ENCODE measurements around the gene SALL4. TPM values are rescaled to one million over a fixed set of nuclear protein-coding genes. Genes with fewer than 3 reads are reported as not detected.
"Not testable (repeated sequence)": the region's sequence is repeated elsewhere in the genome, so short reads cannot be mapped to it uniquely, and the experiment has no call there.

Gene SALL4
- total RNA-seq, 1 donor from 2014 or later = not detected

DNA sequence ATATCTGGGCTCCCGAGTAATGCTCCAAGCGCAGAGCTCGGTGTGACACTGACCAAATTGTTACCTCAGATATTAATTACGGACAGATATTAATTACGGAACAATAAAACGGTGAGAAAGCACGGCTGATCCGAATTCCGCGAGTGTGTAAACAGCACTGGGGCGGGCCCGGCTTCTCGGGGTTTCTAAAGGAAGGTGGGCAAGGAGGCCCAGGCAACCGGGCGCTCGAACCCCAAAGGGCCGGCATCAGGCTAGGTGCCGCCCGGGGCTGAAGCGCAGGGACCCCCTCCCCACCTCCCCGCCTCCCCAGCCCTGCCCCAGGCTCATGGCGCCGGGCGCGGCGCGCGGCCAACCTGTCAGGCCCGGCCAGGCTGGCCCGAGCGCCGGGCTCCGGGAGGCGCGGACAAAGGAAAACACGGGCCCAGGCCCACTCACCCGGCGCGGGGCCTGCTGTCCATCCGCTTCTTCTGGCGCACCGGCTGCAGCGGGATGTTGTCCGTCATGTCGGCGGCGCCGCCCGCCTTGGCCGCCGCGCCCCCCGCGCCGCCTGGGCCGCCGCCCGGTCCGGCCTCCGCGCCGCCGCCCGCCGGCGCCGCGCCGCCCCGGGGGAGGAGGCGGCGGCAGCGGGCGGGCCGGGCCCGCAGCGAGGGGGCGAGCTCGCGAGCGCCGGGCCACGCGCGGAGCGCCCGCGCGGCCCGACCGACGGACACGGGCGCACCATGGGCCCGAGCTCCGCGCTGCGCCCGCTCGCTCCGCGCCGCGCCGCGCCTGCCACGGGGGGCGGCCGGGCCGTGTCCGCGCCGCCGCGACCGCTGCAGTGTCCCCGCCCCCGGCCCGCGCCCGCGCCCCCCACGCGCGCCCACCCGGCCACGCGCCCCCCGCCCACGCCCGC is 34.2 kb downstream of the SALL4 start, which contains the start of gene ATP9A:
TSS of gene ATP9A (minus strand) at position 524 of the 892 bp plus-strand sequence. CDS start at position 503, 21 bp downstream.
- Histone ChIP-seq H3K4me3 (peak within 1 kb of the TSS; percentile 67 to 73), H3K4me1 (peaks cover 13% of the 10 kb centered on the region), H3K27me3 (no peaks in the 10 kb centered on the region), H3K36me3 (no peaks in the 10 kb centered on the region), H3K9me3 (no peaks in the 10 kb centered on the region), H3K27ac (peak within 1 kb of the TSS; percentile 66)
- TF ChIP-seq, protein P1, sequence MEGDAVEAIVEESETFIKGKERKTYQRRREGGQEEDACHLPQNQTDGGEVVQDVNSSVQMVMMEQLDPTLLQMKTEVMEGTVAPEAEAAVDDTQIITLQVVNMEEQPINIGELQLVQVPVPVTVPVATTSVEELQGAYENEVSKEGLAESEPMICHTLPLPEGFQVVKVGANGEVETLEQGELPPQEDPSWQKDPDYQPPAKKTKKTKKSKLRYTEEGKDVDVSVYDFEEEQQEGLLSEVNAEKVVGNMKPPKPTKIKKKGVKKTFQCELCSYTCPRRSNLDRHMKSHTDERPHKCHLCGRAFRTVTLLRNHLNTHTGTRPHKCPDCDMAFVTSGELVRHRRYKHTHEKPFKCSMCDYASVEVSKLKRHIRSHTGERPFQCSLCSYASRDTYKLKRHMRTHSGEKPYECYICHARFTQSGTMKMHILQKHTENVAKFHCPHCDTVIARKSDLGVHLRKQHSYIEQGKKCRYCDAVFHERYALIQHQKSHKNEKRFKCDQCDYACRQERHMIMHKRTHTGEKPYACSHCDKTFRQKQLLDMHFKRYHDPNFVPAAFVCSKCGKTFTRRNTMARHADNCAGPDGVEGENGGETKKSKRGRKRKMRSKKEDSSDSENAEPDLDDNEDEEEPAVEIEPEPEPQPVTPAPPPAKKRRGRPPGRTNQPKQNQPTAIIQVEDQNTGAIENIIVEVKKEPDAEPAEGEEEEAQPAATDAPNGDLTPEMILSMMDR (IDR thresholded peaks at IDR 0.05) = no peak
- no peak for TF ChIP-seq POLR2AphosphoS5 (IDR thresholded peaks at IDR 0.05; ENCODE audit: insufficient read depth in 1 of 2, low read depth in 1 of 2)
- TF ChIP-seq POLR2A (IDR thresholded peaks at IDR 0.05) = no peak
- no peak for DNase-seq (ENCODE audit: extremely low spot score in 2 of 2)
- intact Hi-C loops (cut with DNase I) = loop anchor here (10.0 kb wide), 1 partner anchor 123 kb away; no protein-coding TSS in a partner anchor

DNA sequence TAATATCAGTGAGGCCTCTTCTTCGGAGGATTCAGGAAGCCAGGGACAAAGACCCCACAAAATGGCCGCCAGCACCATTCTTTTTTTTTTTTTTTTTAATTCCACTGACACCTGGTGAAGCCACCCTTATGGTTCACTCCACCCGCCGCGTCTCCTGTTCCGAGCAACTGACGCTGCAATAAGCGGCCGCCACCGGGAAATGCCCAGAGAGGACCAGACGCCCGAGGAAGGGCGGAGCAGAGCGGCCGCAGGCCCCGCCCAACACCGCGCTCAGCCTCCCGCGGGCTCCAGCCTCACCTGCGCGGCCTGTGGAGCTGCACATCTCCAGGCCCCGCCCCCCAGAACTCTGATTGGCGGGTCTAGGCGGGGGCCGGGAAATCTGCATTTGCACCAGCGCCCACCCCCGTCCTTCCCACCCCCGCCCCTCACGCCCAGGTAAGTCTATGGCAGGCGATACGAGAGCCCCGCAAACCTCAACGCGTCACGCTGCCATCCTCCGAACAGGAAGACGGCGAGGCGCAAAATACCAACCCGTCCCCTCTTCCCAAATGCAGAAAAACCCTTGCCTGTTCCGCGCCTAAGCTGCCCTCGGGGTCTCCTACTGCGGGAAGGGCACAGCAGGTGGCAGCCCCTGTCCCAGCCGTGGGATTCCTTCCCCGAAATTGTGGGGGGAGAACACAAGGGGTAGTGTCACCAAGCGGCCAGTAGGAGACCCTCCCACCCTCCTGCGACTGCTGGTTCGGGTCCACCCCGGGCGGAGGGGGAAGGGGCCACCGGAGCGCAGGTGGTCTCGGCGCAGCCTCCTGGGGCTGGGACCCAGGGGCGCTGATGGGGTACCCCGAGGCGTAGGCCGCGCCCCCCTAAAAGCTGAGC is 35.1 kb downstream of the SALL4 start:
- H3K27me3 ChIP-seq = no peaks in the 10 kb centered on the region
- H3K27ac ChIP-seq = peak overlapping the region; percentile 66
- no peaks in the 10 kb centered on the region for H3K9me3 ChIP-seq
- H3K36me3 ChIP-seq = no peaks in the 10 kb centered on the region
- no peak for DNase-seq (ENCODE audit: extremely low spot score in 2 of 2)
- intact Hi-C loops (cut with DNase I) = loop anchor here (10.0 kb wide), 1 partner anchor 122 kb away; no protein-coding TSS in a partner anchor
- H3K4me3 ChIP-seq = peak overlapping the region; percentile 67 to 73
- peaks cover 13% of the 10 kb centered on the region for H3K4me1 ChIP-seq
- TF ChIP-seq POLR2AphosphoS5 (IDR thresholded peaks at IDR 0.05; ENCODE audit: insufficient read depth in 1 of 2, low read depth in 1 of 2) (peak in 1 of 2 donors; percentile 18), POLR2A (IDR thresholded peaks at IDR 0.05) (no peak)

DNA sequence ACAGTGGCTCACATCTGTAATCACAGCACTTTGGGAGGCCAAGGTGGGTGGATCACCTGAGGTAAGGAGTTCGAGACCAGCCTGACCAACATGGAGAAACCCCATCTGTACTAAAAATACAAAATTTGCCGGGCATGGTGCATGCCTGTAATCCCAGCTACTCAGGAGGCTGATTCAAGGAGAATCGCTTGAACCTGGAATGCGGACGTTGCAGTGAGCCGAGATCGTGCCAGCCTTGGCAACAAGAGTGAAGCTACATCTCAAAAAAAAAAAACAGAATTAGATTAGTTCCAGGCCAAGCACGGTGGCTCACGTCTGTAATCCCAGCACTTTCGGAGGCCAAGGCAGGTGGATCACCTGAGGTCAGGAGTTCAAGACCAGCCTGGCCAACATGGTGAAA is 36.9 kb downstream of the SALL4 start:
- not testable (repeated sequence) for H3K36me3 ChIP-seq; H3K27ac ChIP-seq; H3K27me3 ChIP-seq; H3K9me3 ChIP-seq; H3K4me3 ChIP-seq; DNase-seq (ENCODE audit: extremely low spot score in 2 of 2)
- intact Hi-C loops (cut with DNase I) = loop anchor here (10.0 kb wide), 1 partner anchor 121 kb away; no protein-coding TSS in a partner anchor
- peaks cover 13% of the 10 kb centered on the region for H3K4me1 ChIP-seq

DNA sequence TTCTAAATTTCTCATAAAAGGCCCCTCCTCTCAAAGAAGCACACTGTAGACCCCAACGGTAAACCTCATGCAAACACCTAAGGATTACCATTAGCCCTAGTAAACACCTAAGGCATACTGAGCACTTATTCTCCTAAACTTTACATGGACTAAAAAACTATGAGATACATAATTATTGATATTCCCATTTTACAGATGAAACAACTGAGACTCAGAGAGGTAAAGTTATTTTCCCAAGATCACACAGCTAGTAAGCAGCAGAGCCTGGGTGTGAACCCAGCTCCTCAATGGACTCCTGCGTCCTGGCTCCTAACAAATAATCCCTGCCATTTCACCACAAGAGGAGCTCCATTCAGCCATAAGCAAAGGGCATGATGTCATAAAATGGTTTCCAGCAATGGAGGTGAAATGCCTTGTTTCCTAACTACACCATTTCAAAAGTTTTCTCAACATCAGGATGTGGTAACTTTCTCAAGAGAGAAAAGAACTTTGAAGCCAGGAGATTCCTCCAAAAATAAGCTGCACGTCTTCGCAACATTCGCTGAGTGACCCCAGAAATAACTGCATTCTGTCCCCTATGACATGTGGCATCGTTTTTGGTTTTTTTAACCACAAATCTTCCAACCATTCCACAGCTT is 38.2 kb downstream of the SALL4 start:
- no peaks in the 10 kb centered on the region for H3K36me3 ChIP-seq
- intact Hi-C loops (cut with DNase I) = loop anchor here (10.0 kb wide), 1 partner anchor 119 kb away; no protein-coding TSS in a partner anchor
- peaks cover 13% of the 10 kb centered on the region for H3K4me1 ChIP-seq
- no peak overlapping the region for H3K4me3 ChIP-seq
- H3K9me3 ChIP-seq = no peaks in the 10 kb centered on the region
- H3K27ac ChIP-seq = no peak overlapping the region
- DNase-seq (ENCODE audit: extremely low spot score in 2 of 2) = no peak
- TF ChIP-seq POLR2AphosphoS5 (IDR thresholded peaks at IDR 0.05; ENCODE audit: insufficient read depth in 1 of 2, low read depth in 1 of 2) (no peak), POLR2A (IDR thresholded peaks at IDR 0.05) (no peak)
- TF ChIP-seq, protein P1 (IDR thresholded peaks at IDR 0.05) = no peak
- H3K27me3 ChIP-seq = no peaks in the 10 kb centered on the region

DNA sequence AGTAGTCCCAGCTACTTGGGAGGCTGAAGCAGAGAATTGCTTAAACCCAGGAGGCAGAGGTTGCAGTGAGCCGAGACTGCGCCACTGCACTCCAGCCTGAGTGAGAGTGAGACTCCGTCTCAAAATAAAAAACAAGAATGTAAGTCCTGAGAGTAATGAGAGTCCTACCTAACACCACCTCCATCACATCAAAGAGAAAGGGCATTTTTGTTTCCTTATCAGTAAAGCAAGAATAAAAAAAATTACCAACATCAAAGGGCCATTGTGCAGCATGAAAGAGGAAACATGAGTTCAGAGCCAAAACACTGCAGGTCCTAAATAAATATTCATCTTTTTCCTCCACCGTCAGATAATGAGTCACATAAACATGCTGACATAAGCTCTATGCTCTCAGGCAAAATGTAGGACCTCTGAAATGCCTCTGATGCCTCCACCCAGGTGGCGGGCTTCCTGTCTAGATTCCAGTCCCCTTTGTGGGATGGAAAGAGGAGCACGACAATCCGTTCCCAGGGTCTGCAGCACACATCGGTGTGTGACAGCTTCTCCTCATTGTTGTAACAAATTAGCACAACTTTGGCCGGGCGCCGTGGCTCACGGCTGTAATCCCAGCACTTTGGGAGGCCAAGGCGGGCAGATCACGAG is 41.3 kb downstream of the SALL4 start:
- H3K27ac ChIP-seq = no peak overlapping the region
- intact Hi-C loops (cut with DNase I) = loop anchor here (10.0 kb wide), 1 partner anchor 116 kb away; no protein-coding TSS in a partner anchor
- DNase-seq (ENCODE audit: extremely low spot score in 2 of 2) = no peak
- H3K27me3 ChIP-seq = no peaks in the 10 kb centered on the region
- H3K9me3 ChIP-seq = no peaks in the 10 kb centered on the region
- TF ChIP-seq, protein P1 (IDR thresholded peaks at IDR 0.05) = no peak
- TF ChIP-seq POLR2AphosphoS5 (IDR thresholded peaks at IDR 0.05; ENCODE audit: insufficient read depth in 1 of 2, low read depth in 1 of 2) = peak in 1 of 2 donors; percentile 13
- H3K4me3 ChIP-seq = no peak overlapping the region
- no peaks in the 10 kb centered on the region for H3K4me1 ChIP-seq
- H3K36me3 ChIP-seq = no peaks in the 10 kb centered on the region

Measured in vagina (tissue), 2 donors.